HG03439 (cell line): ENCODE results near the gene CD81.
"Not testable (repeated sequence)": the region's sequence is repeated elsewhere in the genome, so short reads cannot be mapped to it uniquely, and the experiment has no call there.

Experiments used
- ATAC-seq: cut with Tn5 transposase; IDR thresholded peaks from one replicate; pipeline ENCODE4 v1.9.1; 2021; ENCODE audit warnings: mild to moderate bottlenecking, moderate library complexity; ENCODE audit not compliant: unreplicated experiment

The CD81 gene

GRCh38 chr11:2355000-2355644 lies 22.0 kb upstream of the CD81 start:
- ATAC-seq: no peak

GRCh38 chr11:2357246-2357645 lies 19.9 kb upstream of the CD81 start:
- no peak for ATAC-seq

- ATAC-seq: not testable (repeated sequence)
Observed at GRCh38 chr11:2357651-2358050, 19.5 kb upstream of the CD81 start.

GRCh38 chr11:2358754-2359442 lies 18.2 kb upstream of the CD81 start:
- ATAC-seq: no peak

GRCh38 chr11:2359557-2359956 lies 17.6 kb upstream of the CD81 start:
- no peak for ATAC-seq

GRCh38 chr11:2360081-2360642 lies 16.9 kb upstream of the CD81 start:
- no peak for ATAC-seq

GRCh38 chr11:2361565-2361964 lies 15.5 kb upstream of the CD81 start:
- ATAC-seq: no peak

- no peak for ATAC-seq
Observed at GRCh38 chr11:2362414-2362813, 14.7 kb upstream of the CD81 start.

GRCh38 chr11:2363130-2363529 lies 14.0 kb upstream of the CD81 start:
- ATAC-seq: no peak

GRCh38 chr11:2363577-2364370 lies 13.3 kb upstream of the CD81 start:
- no peak for ATAC-seq

- ATAC-seq: not testable (repeated sequence)
Observed at GRCh38 chr11:2364386-2364785, 12.7 kb upstream of the CD81 start.

GRCh38 chr11:2365571-2366210 lies 11.4 kb upstream of the CD81 start:
- ATAC-seq: no peak

- ATAC-seq: no peak
Observed at GRCh38 chr11:2366276-2366675, 10.8 kb upstream of the CD81 start.

- no peak for ATAC-seq
Observed at GRCh38 chr11:2366733-2367132, 10.4 kb upstream of the CD81 start.

GRCh38 chr11:2367266-2368160 lies 9.6 kb upstream of the CD81 start:
- no peak for ATAC-seq

GRCh38 chr11:2368178-2368850 lies 8.8 kb upstream of the CD81 start:
- ATAC-seq: no peak

GRCh38 chr11:2368851-2369180 lies 8.3 kb upstream of the CD81 start:
- ATAC-seq: no peak

GRCh38 chr11:2369320-2369719 lies 7.8 kb upstream of the CD81 start:
- ATAC-seq: no peak

- ATAC-seq: no peak
Observed at GRCh38 chr11:2369896-2370295, 7.2 kb upstream of the CD81 start.
